Cardiac fibroblast (primary cell): ENCODE results near the gene CCSER1.

Experiments used
- DNase-seq, 2 donors: peaks; one replicate each; pipeline versions ENCODE4 v3.0.0 to v3.0.0-alpha.2; 2010; ENCODE audit warnings: low read depth in 2 of 2
- H3K4me3 ChIP-seq, 2 donors: replicated peaks in 1 of 2; 1 replicate in 1 of 2; 2 replicates in 1 of 2; pipeline ENCODE4 v1.5.1; 2011; ENCODE audit warnings: low read depth in 2 of 2, low read length in 2 of 2, mild to moderate bottlenecking in 2 of 2, moderate library complexity in 1 of 2
- TF ChIP-seq, protein P1 (sequence below): IDR thresholded peaks from one replicate; pipeline ENCODE4 v1.5.1; 2011; ENCODE audit warnings: low read depth, mild to moderate bottlenecking, low read length, inconsistent platforms

The CCSER1 gene

GRCh38 chr4:91596718-91597117 lies 1469.5 kb downstream of the CCSER1 start:
- DNase-seq: no peak
- TF ChIP-seq, protein P1, sequence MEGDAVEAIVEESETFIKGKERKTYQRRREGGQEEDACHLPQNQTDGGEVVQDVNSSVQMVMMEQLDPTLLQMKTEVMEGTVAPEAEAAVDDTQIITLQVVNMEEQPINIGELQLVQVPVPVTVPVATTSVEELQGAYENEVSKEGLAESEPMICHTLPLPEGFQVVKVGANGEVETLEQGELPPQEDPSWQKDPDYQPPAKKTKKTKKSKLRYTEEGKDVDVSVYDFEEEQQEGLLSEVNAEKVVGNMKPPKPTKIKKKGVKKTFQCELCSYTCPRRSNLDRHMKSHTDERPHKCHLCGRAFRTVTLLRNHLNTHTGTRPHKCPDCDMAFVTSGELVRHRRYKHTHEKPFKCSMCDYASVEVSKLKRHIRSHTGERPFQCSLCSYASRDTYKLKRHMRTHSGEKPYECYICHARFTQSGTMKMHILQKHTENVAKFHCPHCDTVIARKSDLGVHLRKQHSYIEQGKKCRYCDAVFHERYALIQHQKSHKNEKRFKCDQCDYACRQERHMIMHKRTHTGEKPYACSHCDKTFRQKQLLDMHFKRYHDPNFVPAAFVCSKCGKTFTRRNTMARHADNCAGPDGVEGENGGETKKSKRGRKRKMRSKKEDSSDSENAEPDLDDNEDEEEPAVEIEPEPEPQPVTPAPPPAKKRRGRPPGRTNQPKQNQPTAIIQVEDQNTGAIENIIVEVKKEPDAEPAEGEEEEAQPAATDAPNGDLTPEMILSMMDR: no peak
- no peak overlapping the region for H3K4me3 ChIP-seq

- H3K4me3 ChIP-seq: no peak overlapping the region
- TF ChIP-seq, protein P1: no peak
- no peak for DNase-seq
These were observed 1471.5 kb downstream of the CCSER1 start for GRCh38 chr4:91598696-91599095.

- H3K4me3 ChIP-seq: no peak overlapping the region
- no peak for DNase-seq
- TF ChIP-seq, protein P1: no peak
These were observed 1473.1 kb downstream of the CCSER1 start for GRCh38 chr4:91600301-91600700.

DNA sequence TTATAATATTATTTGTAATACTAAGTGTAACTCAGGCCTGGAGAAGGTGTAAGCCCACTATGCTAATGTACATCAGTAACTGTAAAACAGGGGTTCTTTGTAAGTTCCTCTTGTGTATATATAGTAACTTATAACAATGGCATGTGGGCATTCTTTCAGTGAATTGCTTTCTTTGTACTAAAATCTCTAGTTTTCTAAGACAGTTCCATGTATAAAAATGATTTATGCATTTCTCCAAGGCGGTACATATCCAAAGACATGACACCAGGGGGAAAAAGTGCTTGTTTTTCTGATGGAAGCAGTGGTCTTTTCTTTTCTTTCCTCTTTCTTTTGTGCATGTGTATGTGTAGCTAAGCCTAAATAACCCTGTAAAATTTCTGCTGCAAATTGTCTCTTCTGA lies 1474.2 kb downstream of the CCSER1 start:
- TF ChIP-seq, protein P1: no peak
- no peak for DNase-seq
- H3K4me3 ChIP-seq: no peak overlapping the region

- H3K4me3 ChIP-seq: no peak overlapping the region
- TF ChIP-seq, protein P1: no peak
- no peak for DNase-seq
These were observed 1484.6 kb downstream of the CCSER1 start for GRCh38 chr4:91611782-91612181.

DNA sequence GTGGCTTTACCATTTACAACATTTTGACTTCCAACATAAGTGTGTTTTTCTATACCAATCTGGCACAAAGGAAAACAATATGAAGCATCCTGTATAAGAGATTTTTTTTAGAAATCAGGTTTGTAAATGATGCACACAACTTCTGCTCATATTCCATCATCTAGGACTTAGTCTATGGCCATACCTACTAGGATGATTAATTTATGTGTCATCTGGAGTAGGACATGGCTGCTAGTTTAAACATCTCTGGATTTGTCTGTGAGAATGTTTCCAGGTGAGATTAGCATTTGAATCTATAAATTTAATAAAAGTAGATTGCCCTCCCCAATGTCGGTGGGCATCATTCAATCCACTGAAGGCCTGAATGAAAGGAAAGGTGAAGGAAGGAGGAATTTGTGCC lies 1493.8 kb downstream of the CCSER1 start:
- TF ChIP-seq, protein P1: no peak
- H3K4me3 ChIP-seq: no peak overlapping the region
- DNase-seq: no peak

- TF ChIP-seq, protein P1: no peak
- no peak for DNase-seq
These were observed 1494.3 kb downstream of the CCSER1 start for GRCh38 chr4:91621446-91621845.

More at GRCh38 chr4:91621446-91621845, 1494.3 kb downstream of the CCSER1 start:
- H3K4me3 ChIP-seq: no peak overlapping the region
